MM.1S (cell line): ENCODE results near the gene DIP2C.

ENCODE experiments used
- DNase-seq: peaks from one replicate; pipeline ENCODE4 v3.0.0-alpha.2; 2015
- H2AFZ ChIP-seq: fragments of 300-600 bp; sonication (generic); 2 replicates; pipeline ENCODE4 v1.6.0; 2016; ENCODE audit warnings: antibody characterized with exemption, low read length
- H3F3A ChIP-seq: fragments of 300-600 bp; sonication (generic); 2 replicates; pipeline ENCODE4 v1.6.1; 2016; ENCODE audit warnings: mild to moderate bottlenecking, antibody characterized with exemption, low read length, moderate library complexity, mixed read lengths; ENCODE audit not compliant: insufficient read depth
- H3K27ac ChIP-seq: fragments of 300-600 bp; sonication (generic); 2 replicates; pipeline ENCODE4 v1.5.1; 2016; ENCODE audit warnings: mild to moderate bottlenecking, low read length
- H3K27me3 ChIP-seq: fragments of 300-600 bp; sonication (generic); replicated peaks from 2 replicates; pipeline ENCODE4 v1.6.0; 2016; ENCODE audit warnings: low read length; ENCODE audit not compliant: insufficient read depth
- H3K36me3 ChIP-seq: fragments of 300-600 bp; sonication (generic); replicated peaks from 2 replicates; pipeline ENCODE4 v1.6.1; 2016; ENCODE audit warnings: mild to moderate bottlenecking, low read length, mixed read lengths; ENCODE audit not compliant: insufficient read depth
- H3K4me1 ChIP-seq: fragments of 300-600 bp; sonication (generic); 2 replicates; pipeline ENCODE4 v1.6.1; 2016; ENCODE audit warnings: low read length, mixed read lengths
- H3K4me2 ChIP-seq: fragments of 300-600 bp; sonication (generic); 2 replicates; pipeline ENCODE4 v1.6.0; 2016; ENCODE audit warnings: low read depth, low read length
- H3K4me3 ChIP-seq: fragments of 300-600 bp; sonication (generic); 2 replicates; pipeline ENCODE4 v1.5.1; 2016; ENCODE audit warnings: low read length, mixed read lengths
- H3K79me2 ChIP-seq: fragments of 300-600 bp; sonication (generic); 2 replicates; pipeline ENCODE4 v1.6.1; 2016; ENCODE audit warnings: mixed run types, low read length, mixed read lengths
- H3K9ac ChIP-seq: fragments of 300-600 bp; sonication (generic); 2 replicates; pipeline ENCODE4 v1.6.1; 2016; ENCODE audit warnings: low read length, mixed read lengths
- H3K9me2 ChIP-seq: fragments of 300-600 bp; sonication (generic); replicated peaks from 2 replicates; pipeline ENCODE4 v1.6.1; 2016; ENCODE audit warnings: mild to moderate bottlenecking, low read length, mixed read lengths; ENCODE audit not compliant: insufficient read depth
- H3K9me3 ChIP-seq: fragments of 300-600 bp; sonication (generic); replicated peaks from 2 replicates; pipeline ENCODE4 v1.6.1; 2016; ENCODE audit warnings: mild to moderate bottlenecking, low read length, mixed read lengths; ENCODE audit not compliant: insufficient read depth
- H4K20me1 ChIP-seq: fragments of 300-600 bp; sonication (generic); 2 replicates; pipeline ENCODE4 v1.6.1; 2016; ENCODE audit warnings: mild to moderate bottlenecking, low read length, moderate library complexity, mixed read lengths; ENCODE audit not compliant: insufficient read depth
- EZH2 ChIP-seq: fragments of 300-600 bp; sonication (generic); optimal IDR thresholded peaks from 2 replicates; pipeline ENCODE3; 2017; ENCODE audit warnings: low read depth, mild to moderate bottlenecking, antibody characterized with exemption, low read length, mixed read lengths
- EZH2phosphoT487 ChIP-seq: fragments of 300-600 bp; sonication (generic); IDR thresholded peaks from 2 replicates; pipeline ENCODE4 v1.6.1; 2018; ENCODE audit warnings: antibody characterized with exemption, low read length
- TF ChIP-seq, protein P1 (sequence below): fragments of 300-600 bp; sonication (generic); IDR thresholded peaks from 2 replicates; pipeline ENCODE4 v1.5.1; 2016; ENCODE audit warnings: antibody characterized with exemption, low read length, mixed read lengths

DIP2C gene

DNA sequence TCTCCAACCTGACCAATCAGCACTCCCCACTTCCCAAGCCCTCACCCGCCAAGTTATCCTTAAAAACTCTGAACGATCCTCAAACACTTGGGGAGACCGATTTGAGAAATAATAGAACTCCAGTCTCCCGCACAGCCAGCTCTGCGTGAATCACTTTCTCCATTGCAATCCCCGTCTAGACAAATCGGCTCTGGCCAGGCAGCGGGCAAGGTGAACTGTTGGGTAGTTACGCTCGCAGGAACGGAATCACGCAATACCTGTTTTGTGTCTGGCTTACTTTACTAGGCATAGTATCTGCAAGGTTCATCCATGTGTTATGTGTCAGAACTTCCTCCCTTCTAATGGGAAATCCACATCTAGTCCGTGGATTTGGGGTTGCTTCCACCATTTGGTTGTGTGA, 282.5 kb downstream of the DIP2C start:
- H3K4me1 ChIP-seq, result no peaks in the 10 kb centered on the region
- H3K27ac ChIP-seq, result no peak overlapping the region
- H3F3A ChIP-seq, result no peaks in the 10 kb centered on the region
- TF ChIP-seq, protein P1, sequence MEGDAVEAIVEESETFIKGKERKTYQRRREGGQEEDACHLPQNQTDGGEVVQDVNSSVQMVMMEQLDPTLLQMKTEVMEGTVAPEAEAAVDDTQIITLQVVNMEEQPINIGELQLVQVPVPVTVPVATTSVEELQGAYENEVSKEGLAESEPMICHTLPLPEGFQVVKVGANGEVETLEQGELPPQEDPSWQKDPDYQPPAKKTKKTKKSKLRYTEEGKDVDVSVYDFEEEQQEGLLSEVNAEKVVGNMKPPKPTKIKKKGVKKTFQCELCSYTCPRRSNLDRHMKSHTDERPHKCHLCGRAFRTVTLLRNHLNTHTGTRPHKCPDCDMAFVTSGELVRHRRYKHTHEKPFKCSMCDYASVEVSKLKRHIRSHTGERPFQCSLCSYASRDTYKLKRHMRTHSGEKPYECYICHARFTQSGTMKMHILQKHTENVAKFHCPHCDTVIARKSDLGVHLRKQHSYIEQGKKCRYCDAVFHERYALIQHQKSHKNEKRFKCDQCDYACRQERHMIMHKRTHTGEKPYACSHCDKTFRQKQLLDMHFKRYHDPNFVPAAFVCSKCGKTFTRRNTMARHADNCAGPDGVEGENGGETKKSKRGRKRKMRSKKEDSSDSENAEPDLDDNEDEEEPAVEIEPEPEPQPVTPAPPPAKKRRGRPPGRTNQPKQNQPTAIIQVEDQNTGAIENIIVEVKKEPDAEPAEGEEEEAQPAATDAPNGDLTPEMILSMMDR, result no peak
- no peak for TF ChIP-seq EZH2phosphoT487
- no peak for TF ChIP-seq EZH2
- H3K9ac ChIP-seq, result no peak overlapping the region
- H3K9me3 ChIP-seq, result no peaks in the 10 kb centered on the region
- H3K4me2 ChIP-seq, result no peak overlapping the region
- DNase-seq, result no peak
- H2AFZ ChIP-seq, result no peak overlapping the region
- no peaks in the 10 kb centered on the region for H3K79me2 ChIP-seq
- no peaks in the 10 kb centered on the region for H4K20me1 ChIP-seq
- H3K36me3 ChIP-seq, result peaks cover 4% of the 10 kb centered on the region
- no peak overlapping the region for H3K4me3 ChIP-seq
- no peaks in the 10 kb centered on the region for H3K9me2 ChIP-seq
- no peaks in the 10 kb centered on the region for H3K27me3 ChIP-seq

DNA sequence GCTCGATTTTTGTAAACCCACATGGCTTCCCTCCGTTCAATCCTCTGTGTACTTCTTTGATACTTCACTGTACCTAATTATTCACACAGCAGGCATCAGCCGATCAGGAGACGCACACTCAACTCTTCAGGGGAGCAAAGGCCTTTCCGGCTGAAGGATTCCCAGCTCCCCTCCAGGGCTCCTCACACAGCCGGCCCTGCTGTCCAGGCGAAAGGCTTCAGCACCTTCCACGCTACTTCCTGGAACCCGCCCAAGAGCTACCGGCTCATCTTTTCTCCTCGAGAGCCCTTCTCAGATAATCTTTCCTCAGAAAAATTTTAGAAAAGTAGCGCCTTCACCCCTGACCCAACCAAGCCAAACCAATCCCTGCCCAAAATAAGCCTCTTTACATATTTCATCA, 283.8 kb downstream of the DIP2C start:
- Histone ChIP-seq H2AFZ (no peak overlapping the region), H3K27ac (no peak overlapping the region), H3K4me2 (no peak overlapping the region), H3K9ac (no peak overlapping the region), H3K9me2 (no peaks in the 10 kb centered on the region), H3F3A (no peaks in the 10 kb centered on the region), H3K36me3 (peaks cover 4% of the 10 kb centered on the region), H3K4me3 (no peak overlapping the region), H3K9me3 (no peaks in the 10 kb centered on the region), H3K4me1 (no peaks in the 10 kb centered on the region), H3K79me2 (no peaks in the 10 kb centered on the region), H3K27me3 (no peaks in the 10 kb centered on the region), H4K20me1 (no peaks in the 10 kb centered on the region)
- TF ChIP-seq, protein P1, result no peak
- TF ChIP-seq EZH2phosphoT487, result no peak
- no peak for TF ChIP-seq EZH2
- DNase-seq, result no peak

DNA sequence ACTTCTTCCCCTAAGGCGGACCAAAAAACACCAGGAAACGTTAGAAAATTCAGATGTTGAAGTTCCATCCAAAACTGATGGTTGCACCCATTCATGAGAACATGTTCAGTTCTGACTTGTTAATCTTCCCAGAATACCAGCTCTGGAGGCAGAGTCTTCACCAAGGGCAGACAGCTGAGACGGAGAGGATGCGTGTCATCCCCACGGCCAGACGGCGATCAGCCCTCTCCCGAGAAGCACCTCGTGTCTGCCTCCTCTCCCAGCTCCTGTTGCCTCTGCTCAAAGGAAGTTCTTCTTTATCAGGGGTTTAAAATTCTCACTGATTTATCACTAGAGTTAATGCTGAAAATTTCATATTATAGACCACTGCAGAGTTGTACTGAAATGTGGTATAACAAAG, 284.5 kb downstream of the DIP2C start:
- H3K9me2 ChIP-seq, result no peaks in the 10 kb centered on the region
- H3K4me1 ChIP-seq, result no peaks in the 10 kb centered on the region
- H3K27ac ChIP-seq, result no peak overlapping the region
- no peaks in the 10 kb centered on the region for H3K9me3 ChIP-seq
- no peak overlapping the region for H3K9ac ChIP-seq
- H4K20me1 ChIP-seq, result no peaks in the 10 kb centered on the region
- no peak overlapping the region for H3K4me2 ChIP-seq
- H3F3A ChIP-seq, result no peaks in the 10 kb centered on the region
- no peak for DNase-seq
- peaks cover 4% of the 10 kb centered on the region for H3K36me3 ChIP-seq
- no peak overlapping the region for H3K4me3 ChIP-seq
- no peaks in the 10 kb centered on the region for H3K27me3 ChIP-seq
- no peaks in the 10 kb centered on the region for H3K79me2 ChIP-seq
- H2AFZ ChIP-seq, result no peak overlapping the region
- TF ChIP-seq EZH2 (no peak), EZH2phosphoT487 (no peak)
- TF ChIP-seq, protein P1, result no peak
